ENCODE measurements around the gene MORC3.
"Not testable (repeated sequence)": the region's sequence is repeated elsewhere in the genome, so short reads cannot be mapped to it uniquely, and the experiment has no call there.

MORC3 gene

DNA sequence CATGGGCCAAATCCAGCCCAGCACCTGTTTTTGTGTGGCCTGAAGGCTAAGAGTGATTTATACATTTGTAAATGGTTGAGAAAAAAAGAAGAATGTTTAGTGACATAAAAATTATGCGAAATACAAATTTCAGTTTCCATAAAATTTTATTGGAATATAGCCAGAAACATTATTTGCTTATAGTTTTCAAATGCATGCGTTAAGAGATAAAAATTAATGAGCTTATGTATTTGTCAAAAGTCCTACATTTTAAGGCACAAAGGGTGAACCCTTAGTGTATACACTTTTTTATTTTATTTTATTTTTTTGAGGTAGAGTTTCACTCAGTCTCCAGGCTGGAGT lies 2.1 kb downstream of the MORC3 start:
- Mint-ChIP-seq H3K27ac (peak overlapping the region; percentile 98), H3K27me3 (ENCODE audit: low read depth, poor library complexity) (peaks cover 2% of the 10 kb centered on the region), H3K4me1 (peaks cover 28% of the 10 kb centered on the region), H3K9me3 (peaks cover 11% of the 10 kb centered on the region), H3K36me3 (ENCODE audit: low read depth) (peaks cover 38% of the 10 kb centered on the region), H3K4me3 (peak overlapping the region; percentile 91)
- DNase-seq, result no peak
- no peak for TF ChIP-seq CTCF (IDR thresholded peaks at IDR 0.05)

DNA sequence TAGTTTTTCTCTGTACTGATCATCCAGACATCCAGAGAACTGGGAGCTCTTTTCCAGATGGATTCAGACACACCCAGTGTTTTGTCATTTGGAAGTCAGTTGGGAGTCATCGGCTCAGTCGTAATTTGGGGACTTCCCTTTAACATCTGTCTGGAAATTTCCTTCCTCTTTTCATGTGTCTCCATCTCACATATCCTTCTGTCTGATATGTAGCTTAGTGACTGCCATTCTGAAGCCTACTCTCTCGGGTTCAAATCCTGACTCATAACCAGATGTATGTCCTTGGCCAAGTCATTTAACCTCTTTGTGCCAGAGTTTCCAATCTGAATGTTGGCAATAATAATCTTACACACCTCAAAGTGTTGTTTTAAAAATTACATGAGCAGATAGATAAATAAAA lies 3.0 kb downstream of the MORC3 start:
- Mint-ChIP-seq H3K4me3 (peak overlapping the region; percentile 65), H3K4me1 (peaks cover 28% of the 10 kb centered on the region), H3K9me3 (peaks cover 5% of the 10 kb centered on the region), H3K36me3 (ENCODE audit: low read depth) (peaks cover 42% of the 10 kb centered on the region), H3K27me3 (ENCODE audit: low read depth, poor library complexity) (no peaks in the 10 kb centered on the region), H3K27ac (no peak overlapping the region)
- no peak for DNase-seq
- TF ChIP-seq CTCF (IDR thresholded peaks at IDR 0.05), result no peak

GRCh38 chr21:36325373-36326010 lies 5.5 kb downstream of the MORC3 start:
- peaks cover 31% of the 10 kb centered on the region for H3K4me1 Mint-ChIP-seq
- H3K4me3 Mint-ChIP-seq, result no peak overlapping the region
- TF ChIP-seq CTCF (IDR thresholded peaks at IDR 0.05), result no peak
- H3K36me3 Mint-ChIP-seq (ENCODE audit: low read depth), result peaks cover 61% of the 10 kb centered on the region
- no peak for DNase-seq
- no peak overlapping the region for H3K27ac Mint-ChIP-seq
- no peaks in the 10 kb centered on the region for H3K9me3 Mint-ChIP-seq
- H3K27me3 Mint-ChIP-seq (ENCODE audit: low read depth, poor library complexity), result peaks cover 3% of the 10 kb centered on the region

DNA sequence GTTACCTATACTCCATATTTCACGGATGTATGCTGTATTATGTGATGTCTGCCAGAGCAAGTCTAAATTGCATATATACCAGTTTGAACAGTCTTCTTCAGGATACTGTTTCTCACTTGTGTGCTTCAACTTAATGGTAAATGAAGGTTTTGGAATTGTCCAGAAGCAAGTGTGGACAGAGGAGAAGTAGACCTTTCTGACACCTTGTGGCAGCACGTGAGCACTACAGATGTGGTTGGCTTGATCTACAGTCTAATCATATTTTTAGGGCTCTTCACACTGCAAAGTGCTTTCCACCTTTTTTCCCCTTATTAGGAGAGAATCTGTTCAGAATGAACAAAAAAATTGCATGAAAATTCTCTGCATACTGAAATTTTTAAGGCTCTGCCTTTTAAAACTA lies 10.9 kb downstream of the MORC3 start:
- Mint-ChIP-seq H3K27me3 (ENCODE audit: low read depth, poor library complexity) (peaks cover 3% of the 10 kb centered on the region), H3K36me3 (ENCODE audit: low read depth) (peaks cover 70% of the 10 kb centered on the region), H3K4me1 (peaks cover 8% of the 10 kb centered on the region), H3K4me3 (no peak overlapping the region), H3K9me3 (no peaks in the 10 kb centered on the region), H3K27ac (no peak overlapping the region)
- peak; percentile 53 for TF ChIP-seq CTCF (IDR thresholded peaks at IDR 0.05)
- peak; percentile 19 for DNase-seq

- Mint-ChIP-seq H3K9me3 (no peaks in the 10 kb centered on the region), H3K27ac (no peak overlapping the region), H3K4me1 (no peaks in the 10 kb centered on the region), H3K27me3 (ENCODE audit: low read depth, poor library complexity) (no peaks in the 10 kb centered on the region), H3K4me3 (no peak overlapping the region), H3K36me3 (ENCODE audit: low read depth) (peaks cover 94% of the 10 kb centered on the region)
- DNase-seq, result no peak
- no peak for TF ChIP-seq CTCF (IDR thresholded peaks at IDR 0.05)
Observed at GRCh38 chr21:36337099-36337509, 17.1 kb downstream of the MORC3 start.

DNA sequence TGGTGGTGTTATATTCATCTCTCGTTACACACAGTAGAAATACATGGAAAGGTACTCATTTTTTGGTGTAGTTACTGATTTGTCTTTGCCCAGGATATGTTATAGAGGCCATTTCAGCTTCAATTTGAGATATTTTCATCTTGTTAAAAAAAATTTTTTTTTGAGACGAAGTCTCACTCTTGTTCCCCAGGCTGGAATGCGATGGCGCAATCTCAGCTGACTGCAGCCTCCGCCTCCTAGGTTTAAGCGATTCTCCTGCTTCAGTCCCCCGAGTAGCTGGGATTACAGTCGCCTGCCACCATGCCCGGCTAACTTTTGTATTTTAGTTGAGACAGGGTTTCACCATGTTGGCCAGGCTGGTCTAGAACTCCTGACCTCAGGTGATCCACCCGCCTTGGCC lies 19.0 kb downstream of the MORC3 start:
- Mint-ChIP-seq H3K27me3 (ENCODE audit: low read depth, poor library complexity) (no peaks in the 10 kb centered on the region), H3K36me3 (ENCODE audit: low read depth) (peaks cover 88% of the 10 kb centered on the region), H3K4me3 (no peak overlapping the region), H3K4me1 (no peaks in the 10 kb centered on the region), H3K9me3 (no peaks in the 10 kb centered on the region), H3K27ac (no peak overlapping the region)
- DNase-seq, result no peak
- no peak for TF ChIP-seq CTCF (IDR thresholded peaks at IDR 0.05)

DNA sequence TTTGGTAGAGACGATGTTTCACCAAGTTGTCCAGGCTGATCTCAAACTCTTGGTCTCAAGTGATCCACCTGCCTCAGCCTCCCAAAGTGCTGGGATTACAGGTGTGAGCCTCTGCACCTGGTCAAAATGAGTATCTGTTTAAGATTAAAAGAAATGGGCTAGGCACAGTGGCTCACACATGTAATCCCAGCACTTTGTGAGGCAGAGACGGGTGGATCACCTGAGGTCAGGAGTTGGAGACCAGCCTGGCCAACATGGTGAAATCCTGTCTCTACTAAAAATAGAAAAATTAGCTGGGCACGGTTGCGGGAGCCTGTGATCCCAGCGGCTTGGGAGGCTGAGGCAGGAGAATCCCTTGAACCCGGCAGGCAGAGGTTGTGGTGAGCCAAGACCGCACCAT lies 22.6 kb downstream of the MORC3 start:
- H3K36me3 Mint-ChIP-seq (ENCODE audit: low read depth), result peaks cover 80% of the 10 kb centered on the region
- not testable (repeated sequence) for H3K9me3 Mint-ChIP-seq; H3K4me3 Mint-ChIP-seq; H3K27ac Mint-ChIP-seq; H3K27me3 Mint-ChIP-seq (ENCODE audit: low read depth, poor library complexity); DNase-seq; H3K4me1 Mint-ChIP-seq
